DMS53 (cell line): ENCODE data around the gene PIGH.
"Not testable (repeated sequence)": the region's sequence is repeated elsewhere in the genome, so short reads cannot be mapped to it uniquely, and the experiment has no call there.

Source experiments
- DNase-seq: peaks from one replicate; lab custom pipeline; 2025; lab: John Stamatoyannopoulos, UW

PIGH gene, protein sequence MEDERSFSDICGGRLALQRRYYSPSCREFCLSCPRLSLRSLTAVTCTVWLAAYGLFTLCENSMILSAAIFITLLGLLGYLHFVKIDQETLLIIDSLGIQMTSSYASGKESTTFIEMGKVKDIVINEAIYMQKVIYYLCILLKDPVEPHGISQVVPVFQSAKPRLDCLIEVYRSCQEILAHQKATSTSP

GRCh38 chr14:67599698-67600561, at the start of gene PIGH:
Gene PIGH (minus strand): TSS chr14:67600268. CDS start chr14:67600203, 65 bp downstream.
- peak; percentile 91 for DNase-seq

GRCh38 chr14:67646131-67646530, 46.1 kb upstream of the PIGH start:
- DNase-seq: no peak

GRCh38 chr14:67645414-67645813, 45.3 kb upstream of the PIGH start:
- no peak for DNase-seq

GRCh38 chr14:67644428-67644827, 44.4 kb upstream of the PIGH start:
- DNase-seq: no peak

GRCh38 chr14:67643713-67644112, 43.6 kb upstream of the PIGH start:
- no peak for DNase-seq

- DNase-seq: no peak
Observed at GRCh38 chr14:67641902-67642749, 42.1 kb upstream of the PIGH start.

GRCh38 chr14:67641480-67641879, 41.4 kb upstream of the PIGH start:
- no peak for DNase-seq

GRCh38 chr14:67638642-67639041, 38.6 kb upstream of the PIGH start:
- no peak for DNase-seq

- peak; percentile 81 for DNase-seq
Observed at GRCh38 chr14:67636361-67636919, 36.4 kb upstream of the PIGH start.

- no peak for DNase-seq
Observed at GRCh38 chr14:67633451-67634147, 33.5 kb upstream of the PIGH start.

GRCh38 chr14:67630938-67631337, 30.9 kb upstream of the PIGH start:
- DNase-seq: no peak

- DNase-seq: no peak
Observed at GRCh38 chr14:67630186-67630585, 30.1 kb upstream of the PIGH start.

- DNase-seq: no peak
Observed at GRCh38 chr14:67627519-67627918, 27.5 kb upstream of the PIGH start.

DNA sequence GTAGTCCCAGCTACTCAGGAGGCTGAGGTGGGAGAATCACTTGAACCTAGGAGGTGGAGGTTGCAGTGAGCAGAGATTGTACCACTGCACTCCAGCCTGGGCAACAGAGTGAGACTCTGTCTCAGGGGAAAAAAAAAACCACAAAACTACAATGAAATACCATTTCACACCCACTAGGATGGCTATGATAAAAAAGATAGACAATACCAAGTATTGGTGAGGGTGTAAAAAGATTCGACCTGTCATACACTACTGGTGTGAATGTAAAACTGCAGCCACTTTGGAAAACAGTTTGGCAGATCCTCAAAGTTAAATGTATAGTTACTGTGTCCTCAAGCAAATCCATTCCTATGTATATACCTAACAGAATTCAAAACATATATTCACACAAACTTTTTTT, 26.1 kb upstream of the PIGH start:
- DNase-seq: not testable (repeated sequence)

GRCh38 chr14:67623114-67623513, 23.0 kb upstream of the PIGH start:
- peak; percentile 90 for DNase-seq

DNA sequence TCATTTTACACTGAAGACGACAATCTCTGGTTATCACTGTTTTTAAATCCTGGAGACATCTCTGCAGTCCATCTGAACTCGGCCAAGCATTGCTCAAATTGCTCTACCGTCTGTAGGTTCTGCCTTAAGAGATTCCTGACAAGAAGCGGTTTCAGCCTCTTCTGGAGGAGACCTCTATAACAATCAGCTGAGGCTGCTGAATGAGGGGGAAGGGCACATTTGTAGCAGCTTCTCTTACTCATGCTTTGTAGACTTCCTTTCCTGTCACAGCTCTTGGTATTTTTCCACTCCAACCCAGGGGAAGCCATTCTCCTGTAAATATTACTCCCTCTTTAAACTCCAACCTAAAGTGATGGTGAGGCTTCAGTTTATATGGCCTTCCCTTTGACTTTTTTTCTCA, 22.6 kb upstream of the PIGH start:
- peak; percentile 88 for DNase-seq

GRCh38 chr14:67620217-67620785, 20.2 kb upstream of the PIGH start:
- DNase-seq: peak; percentile 58

DNA sequence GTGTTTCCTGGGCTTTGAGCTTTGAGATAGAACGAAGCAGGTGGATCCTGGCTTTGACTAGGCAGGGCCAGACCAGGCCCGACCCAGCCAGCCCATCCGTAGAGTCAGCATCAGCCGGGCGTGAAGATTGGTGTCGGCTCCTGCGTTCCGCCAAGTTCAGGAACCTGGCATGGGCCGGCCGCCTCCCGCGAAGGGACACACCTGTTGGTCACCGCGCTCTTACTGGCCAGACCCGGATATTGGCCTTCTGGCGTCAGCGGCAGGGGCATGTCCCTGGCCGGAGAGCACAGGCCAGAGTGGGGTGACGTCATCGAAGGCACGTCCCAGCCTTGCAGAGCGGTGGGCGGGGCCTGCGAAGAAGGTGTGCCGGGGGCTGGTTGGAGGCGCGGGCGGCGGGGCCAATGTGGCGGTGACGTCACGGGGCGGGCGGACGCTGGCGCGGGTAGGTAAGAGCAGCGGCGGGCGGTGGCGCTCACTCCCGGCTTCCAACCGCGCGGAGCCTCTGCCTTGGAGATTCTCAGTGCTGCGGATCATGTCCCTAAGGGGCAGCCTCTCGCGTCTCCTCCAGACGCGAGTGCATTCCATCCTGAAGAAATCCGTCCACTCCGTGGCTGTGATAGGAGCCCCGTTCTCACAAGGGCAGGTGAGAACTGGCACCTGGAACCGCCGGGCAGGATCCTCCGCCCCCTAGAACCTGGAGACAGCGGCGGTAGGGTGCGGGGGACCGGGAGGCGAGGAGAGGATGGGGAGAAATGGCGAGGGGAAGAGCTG, 19.6 kb upstream of the PIGH start, which contains the start of gene ARG2:
Gene ARG2, plus strand, starts transcription at position 475 of the 771 bp plus-strand sequence. Its CDS starts 58 bp downstream, at position 533.
- peak; percentile 99 for DNase-seq

DNA sequence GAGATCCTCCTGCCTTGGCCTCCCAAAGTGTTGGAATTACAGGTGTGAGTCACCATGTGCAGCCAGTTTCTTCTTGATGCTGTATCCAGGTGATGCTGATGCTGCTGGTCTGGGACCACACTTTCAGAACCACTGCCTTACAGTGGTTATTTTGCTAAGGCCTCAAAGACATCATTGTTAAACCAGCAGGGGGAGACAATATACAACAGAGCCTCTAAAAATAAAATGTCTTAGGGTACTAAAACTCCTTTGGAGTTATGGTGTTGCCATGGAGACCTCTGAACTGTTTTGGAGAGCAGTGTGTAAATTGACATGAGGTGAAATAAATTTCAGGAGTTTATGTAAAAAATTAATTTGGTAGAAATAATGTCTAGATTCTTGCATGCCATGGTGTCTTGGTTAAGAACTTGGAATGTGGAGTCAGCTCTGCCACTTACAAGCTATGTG, 18.6 kb upstream of the PIGH start:
- peak; percentile 86 for DNase-seq

DNA sequence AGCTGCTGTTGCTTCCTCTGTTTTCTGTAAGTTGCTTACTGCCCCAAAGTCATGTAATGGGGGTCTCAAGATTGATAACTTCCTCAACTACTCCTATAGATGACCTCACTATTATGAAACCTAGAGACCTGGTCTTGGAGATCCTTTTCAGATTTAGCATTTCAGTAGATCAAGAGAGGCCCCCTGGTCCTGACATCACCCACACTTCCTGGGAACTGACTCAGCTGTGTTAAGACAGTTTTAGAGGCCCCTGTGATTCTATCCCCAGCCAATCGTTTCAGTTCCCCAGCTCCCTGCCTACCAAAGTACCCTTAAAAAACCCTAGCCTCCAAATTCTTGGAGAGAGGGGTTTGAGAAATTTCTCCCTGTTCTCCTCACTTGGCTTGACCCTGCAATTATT, 10.4 kb upstream of the PIGH start:
- DNase-seq: no peak
